PC-3 (cell line): Measurements from ENCODE around the gene KCND3.

Experiments used
- CTCF ChIP-seq: fragments of 300-600 bp; sonication (generic); conservative IDR thresholded peaks from 2 replicates; pipeline ENCODE4 v1.5.1; 2017; ENCODE audit warnings: antibody characterized with exemption, low read depth, mild to moderate bottlenecking, low read length
- EZH2 ChIP-seq: fragments of 300-600 bp; sonication (generic); IDR thresholded peaks from one replicate; pipeline ENCODE4 v1.6.1; 2017; ENCODE audit warnings: antibody characterized with exemption, mild to moderate bottlenecking, low read length; ENCODE audit not compliant: unreplicated experiment
- EZH2phosphoT487 ChIP-seq: fragments of 300-600 bp; sonication (generic); IDR thresholded peaks from 2 replicates; pipeline ENCODE4 v1.6.1; 2018; ENCODE audit warnings: mild to moderate bottlenecking, antibody characterized with exemption, low read length, borderline replicate concordance

DNA sequence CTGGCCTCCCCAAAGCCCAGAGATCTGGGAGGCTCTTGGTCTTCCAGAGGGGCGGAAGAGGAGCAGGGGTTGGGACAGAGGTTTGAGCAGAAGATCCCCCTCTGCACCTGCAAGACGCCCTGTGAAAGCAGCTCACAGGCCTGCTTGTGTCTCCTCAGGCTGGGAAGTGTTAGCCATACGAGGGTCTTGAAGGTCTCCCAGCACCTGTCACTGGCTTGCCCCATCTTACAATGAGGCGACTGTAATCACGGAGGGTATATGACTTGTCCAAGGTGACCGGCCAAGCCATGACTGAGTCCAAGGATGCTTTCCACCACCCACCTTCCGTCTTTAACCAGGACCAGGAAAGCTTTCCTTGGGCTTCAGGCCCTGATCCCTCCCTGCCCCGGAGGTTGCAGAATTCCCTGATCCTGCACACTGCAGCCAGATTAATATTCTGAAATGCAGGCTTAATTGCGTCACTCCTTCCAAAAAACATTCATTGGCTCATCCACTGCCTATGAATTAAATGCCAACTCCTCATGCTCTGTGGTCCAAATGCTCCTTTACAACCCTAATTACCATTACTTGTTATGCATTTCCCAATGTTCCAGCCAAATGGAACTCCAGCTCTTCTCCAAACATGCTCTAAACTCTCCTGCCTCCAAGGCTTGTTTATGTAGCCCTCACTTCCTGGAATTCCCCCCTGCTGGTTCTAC, 169.8 kb downstream of the KCND3 start:
- TF ChIP-seq CTCF (no peak), EZH2 (no peak), EZH2phosphoT487 (no peak)
